Activated CD4-positive, alpha-beta memory T cell treated with anti-CD3 and anti-CD28 coated beads for 36 hours (primary cell): ENCODE results near the gene TMEM151B. TPM values are rescaled to one million over a fixed set of nuclear protein-coding genes. Genes with fewer than 3 reads are reported as not detected.
"Not testable (repeated sequence)": the region's sequence is repeated elsewhere in the genome, so short reads cannot be mapped to it uniquely, and the experiment has no call there.

ENCODE experiments used
- CTCF ChIA-PET: fragments of 350-600 bp; sonication (Branson Sonifier 250); formaldehyde crosslinking; loops from one replicate; lab custom pipeline; 2021; ENCODE audit warnings: antibody characterized with exemption, inconsistent platforms; lab: Charles Lee
- POLR2A ChIA-PET: fragments of 350-600 bp; sonication (Branson Sonifier 250); formaldehyde crosslinking; loops from one replicate; lab custom pipeline; 2021; ENCODE audit warnings: antibody characterized with exemption; lab: Charles Lee
- DNase-seq: peaks from one replicate; pipeline ENCODE4 v3.0.0-alpha.2; 2020
- H3K27ac Mint-ChIP-seq: one replicate; pipeline ENCODE4 v1.8.0; 2021; ENCODE audit warnings: mixed read lengths
- H3K27me3 Mint-ChIP-seq: one replicate; pipeline ENCODE4 v1.8.0; 2021; ENCODE audit warnings: mixed read lengths
- H3K36me3 Mint-ChIP-seq: one replicate; pipeline ENCODE4 v1.8.0; 2021; ENCODE audit warnings: mixed read lengths
- H3K4me1 Mint-ChIP-seq: one replicate; pipeline ENCODE4 v1.8.0; 2021; ENCODE audit warnings: low read depth, mixed read lengths
- H3K4me3 Mint-ChIP-seq: one replicate; pipeline ENCODE4 v1.8.0; 2021; ENCODE audit warnings: mild to moderate bottlenecking, mixed read lengths
- H3K9me3 Mint-ChIP-seq: one replicate; pipeline ENCODE4 v1.8.0; 2021; ENCODE audit warnings: mixed read lengths
- intact Hi-C: fragments of 100-400 bp; cut with micrococcal nuclease; formaldehyde crosslinking; loops from one replicate; pipeline ENCODE4 v1.15.1; 2023
- total RNA-seq, 2 experiments: library from RNA; stranded (reverse); gene quantifications; one replicate each; pipeline ENCODE4 v1.2.3, GENCODE V29; 2021

Gene TMEM151B
- total RNA-seq, 2 experiments from 2014 or later, result 0.07 to 0.12 TPM

DNA sequence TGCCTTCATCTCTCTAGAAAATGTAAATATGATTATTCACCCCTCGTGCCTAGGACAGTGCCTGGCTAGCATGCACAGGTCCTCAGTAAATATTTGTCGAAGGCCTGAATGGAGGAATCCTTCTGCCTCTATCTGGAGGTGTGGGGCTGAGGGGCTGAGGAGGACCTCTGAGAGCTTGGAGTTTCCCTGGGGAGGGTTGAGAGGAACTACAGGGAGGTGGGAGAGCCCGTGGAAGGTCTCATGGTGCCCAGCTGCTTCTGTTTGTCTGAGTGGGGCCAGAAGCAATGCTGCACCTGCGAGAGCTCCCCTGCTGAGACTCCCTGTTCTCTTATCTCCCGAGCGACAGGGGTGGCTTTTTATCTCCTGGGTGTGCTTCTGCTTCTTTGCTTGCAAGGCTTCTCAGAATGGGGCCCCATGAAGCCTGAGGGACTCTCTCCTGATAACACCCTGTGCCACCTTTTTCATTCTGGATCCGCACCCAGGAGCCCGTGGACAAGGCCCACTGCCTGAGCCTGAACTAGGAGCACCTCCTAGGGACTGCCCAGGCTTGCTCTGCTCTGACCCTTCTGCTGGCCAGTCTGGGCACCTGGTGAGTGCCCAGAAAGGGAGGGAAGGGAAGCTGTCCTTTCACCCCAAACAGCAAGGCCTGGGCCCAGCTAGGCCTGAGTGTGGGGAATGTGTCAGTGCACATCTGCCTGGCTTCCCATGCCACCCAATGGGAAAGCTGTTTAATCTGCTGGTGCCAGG, 44.5 kb upstream of the TMEM151B start:
- intact Hi-C loops, result no loop called here
- Mint-ChIP-seq H3K36me3 (peaks cover 29% of the 10 kb centered on the region), H3K4me3 (peak overlapping the region; percentile 29), H3K4me1 (peaks cover 31% of the 10 kb centered on the region), H3K27me3 (no peaks in the 10 kb centered on the region), H3K9me3 (no peaks in the 10 kb centered on the region), H3K27ac (no peak overlapping the region)
- ChIA-PET CTCF (interaction anchor here (1.0 to 4.0 kb wide), 6 partner anchors 10 to 79 kb away, joined by 3 to 31 read pairs (median 4); no protein-coding TSS in a partner anchor), POLR2A (interaction anchor here (1.4 to 5.1 kb wide), 3 partner anchors 12 to 29 kb away, joined by 6 to 93 read pairs (median 12); partner anchors contain the start of gene HSP90AB1)
- no peak for DNase-seq

DNA sequence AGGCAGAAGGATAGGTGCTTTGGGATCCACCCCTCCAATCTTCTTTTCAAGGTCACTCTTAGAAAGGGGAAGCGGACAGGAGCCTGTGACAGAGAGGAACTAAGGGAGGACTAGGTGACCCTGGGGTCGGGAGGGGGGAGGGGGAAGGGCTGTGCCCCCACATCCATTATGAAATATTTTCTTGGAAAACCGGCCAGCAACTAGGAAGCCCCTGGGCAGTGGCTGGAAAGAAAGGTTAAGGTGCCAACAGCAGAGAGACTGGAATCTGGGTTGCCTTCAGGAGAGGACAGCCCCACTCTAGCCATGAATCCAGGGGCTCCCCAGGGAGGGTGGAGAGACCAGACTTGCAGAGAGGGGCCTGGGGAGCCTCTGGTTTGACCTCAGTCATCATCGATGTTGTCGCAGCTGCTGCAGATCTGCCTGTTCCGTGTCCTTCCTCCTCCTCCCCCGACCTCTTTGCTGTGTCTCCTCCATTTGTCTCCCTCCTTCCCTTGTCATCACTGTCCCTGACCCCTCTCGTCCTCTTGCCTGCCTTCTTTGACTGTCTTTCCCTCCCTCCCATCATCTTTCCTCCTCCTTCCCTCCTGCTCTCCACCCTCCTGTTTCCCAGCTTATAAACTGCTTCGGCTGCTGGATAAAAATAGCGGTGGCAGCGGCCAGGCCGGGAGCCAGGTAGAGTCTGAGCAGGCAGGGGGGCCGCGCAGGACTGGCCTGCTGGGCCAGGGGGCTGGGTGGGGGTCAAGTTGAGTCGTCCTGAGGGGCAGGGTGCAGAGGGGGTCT, 43.7 kb upstream of the TMEM151B start:
- no peak for DNase-seq
- Mint-ChIP-seq H3K36me3 (peaks cover 36% of the 10 kb centered on the region), H3K27me3 (no peaks in the 10 kb centered on the region), H3K4me3 (no peak overlapping the region), H3K27ac (no peak overlapping the region), H3K4me1 (peaks cover 25% of the 10 kb centered on the region), H3K9me3 (no peaks in the 10 kb centered on the region)
- ChIA-PET CTCF (interaction anchor here (1.0 to 3.7 kb wide), 2 partner anchors 9 to 53 kb away, joined by 3 to 31 read pairs; no protein-coding TSS in a partner anchor), POLR2A (interaction anchor here (0.9 to 1.2 kb wide), 2 partner anchors 10 to 16 kb away, joined by 3 to 4 read pairs; no protein-coding TSS in a partner anchor)
- intact Hi-C loops, result no loop called here

DNA sequence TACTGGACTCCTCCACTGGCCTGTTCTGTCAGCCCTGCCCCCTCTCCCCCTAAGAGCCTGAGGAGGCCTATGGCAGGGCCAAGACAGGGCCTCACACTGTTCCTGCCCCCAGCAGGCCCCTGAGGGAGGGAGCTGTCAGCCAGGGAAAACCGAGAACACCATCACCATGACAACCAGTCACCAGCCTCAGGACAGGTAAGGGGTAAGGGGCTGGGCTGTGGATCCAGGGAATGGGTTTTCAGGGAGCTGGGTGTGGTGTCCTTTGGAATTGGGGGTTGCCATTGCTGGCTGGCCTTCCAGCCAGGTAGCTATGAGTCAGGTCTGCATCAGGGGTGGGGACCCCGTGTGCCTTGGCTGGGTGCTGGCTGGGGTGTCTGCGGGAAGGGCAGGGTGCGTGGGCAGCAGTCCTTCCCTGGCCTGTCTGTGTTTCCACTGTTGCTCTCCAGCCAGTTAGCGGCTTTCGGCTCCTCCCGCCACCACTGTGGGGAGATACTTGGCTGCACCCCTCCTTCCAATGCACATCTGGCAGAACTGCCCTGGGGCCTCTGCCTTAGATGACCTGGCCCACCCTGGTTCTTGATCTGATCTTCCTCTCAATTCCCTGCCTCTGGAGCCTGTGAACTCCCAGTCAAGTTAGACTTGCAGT, 43.0 kb upstream of the TMEM151B start:
- Mint-ChIP-seq H3K4me3 (no peak overlapping the region), H3K4me1 (peaks cover 20% of the 10 kb centered on the region), H3K27me3 (no peaks in the 10 kb centered on the region), H3K9me3 (no peaks in the 10 kb centered on the region), H3K36me3 (peaks cover 41% of the 10 kb centered on the region), H3K27ac (no peak overlapping the region)
- intact Hi-C loops, result no loop called here
- no peak for DNase-seq
- ChIA-PET CTCF (no interaction called here), POLR2A (interaction anchor here (0.9 to 1.2 kb wide), 2 partner anchors 10 to 15 kb away, joined by 3 to 4 read pairs; no protein-coding TSS in a partner anchor)

DNA sequence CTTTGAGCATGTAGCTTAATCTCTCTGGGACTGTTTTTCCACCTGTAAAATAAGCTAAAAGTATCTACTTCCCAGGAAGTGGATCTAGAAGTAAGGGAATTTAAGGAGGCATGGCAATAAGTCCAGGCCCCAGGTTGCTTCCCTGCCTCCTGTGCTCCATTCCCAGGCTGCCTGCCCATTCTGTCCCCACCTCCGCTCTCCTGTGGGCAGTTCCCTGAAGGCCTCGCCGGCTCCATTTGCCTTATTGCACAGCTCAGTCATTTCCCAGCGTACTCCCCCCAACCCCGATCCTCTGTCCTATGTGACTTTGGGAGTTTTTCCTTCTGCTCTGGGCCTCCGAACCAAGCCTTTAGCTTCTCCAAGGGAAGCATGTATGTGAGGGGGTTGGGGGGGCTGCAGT, 42.2 kb upstream of the TMEM151B start:
- Mint-ChIP-seq H3K9me3 (no peaks in the 10 kb centered on the region), H3K36me3 (peaks cover 44% of the 10 kb centered on the region), H3K4me1 (peaks cover 13% of the 10 kb centered on the region), H3K4me3 (no peak overlapping the region), H3K27me3 (no peaks in the 10 kb centered on the region), H3K27ac (no peak overlapping the region)
- ChIA-PET POLR2A (interaction anchor here (1.1 kb wide), 1 partner anchor 20 kb away, joined by 3 read pairs; no protein-coding TSS in a partner anchor), CTCF (no interaction called here)
- DNase-seq, result no peak
- intact Hi-C loops, result no loop called here

GRCh38 chr6:44228433-44228832, 41.8 kb upstream of the TMEM151B start:
- peaks cover 44% of the 10 kb centered on the region for H3K36me3 Mint-ChIP-seq
- H3K4me3 Mint-ChIP-seq, result no peak overlapping the region
- intact Hi-C loops, result no loop called here
- no peak for DNase-seq
- H3K27me3 Mint-ChIP-seq, result no peaks in the 10 kb centered on the region
- no peak overlapping the region for H3K27ac Mint-ChIP-seq
- POLR2A ChIA-PET, result interaction anchor here (1.1 kb wide), 1 partner anchor 19 kb away, joined by 3 read pairs; no protein-coding TSS in a partner anchor
- CTCF ChIA-PET, result no interaction called here
- H3K4me1 Mint-ChIP-seq, result peaks cover 12% of the 10 kb centered on the region
- no peaks in the 10 kb centered on the region for H3K9me3 Mint-ChIP-seq

DNA sequence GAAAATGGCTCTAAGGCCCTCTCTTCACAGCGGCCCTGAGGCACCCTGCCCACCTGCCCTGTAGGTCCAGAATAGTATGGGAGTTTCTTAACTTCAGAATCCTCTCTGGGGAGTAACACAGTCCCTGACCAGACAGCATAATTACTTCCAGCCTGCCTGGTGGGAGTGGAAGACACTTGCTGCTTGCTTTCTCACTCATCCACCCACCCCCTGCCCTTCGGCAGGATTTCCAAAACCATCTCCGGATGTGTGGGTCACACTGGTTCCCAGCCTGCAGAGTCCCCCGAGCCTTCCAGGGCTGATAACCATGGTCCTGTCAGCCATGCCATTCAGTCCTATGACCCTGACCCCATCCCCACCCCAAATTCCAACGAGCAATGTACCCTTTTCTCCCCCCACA, 41.4 kb upstream of the TMEM151B start:
- ChIA-PET POLR2A (interaction anchor here (1.1 kb wide), 1 partner anchor 19 kb away, joined by 3 read pairs; no protein-coding TSS in a partner anchor), CTCF (no interaction called here)
- intact Hi-C loops, result no loop called here
- Mint-ChIP-seq H3K4me3 (no peak overlapping the region), H3K9me3 (no peaks in the 10 kb centered on the region), H3K27me3 (no peaks in the 10 kb centered on the region), H3K36me3 (peaks cover 48% of the 10 kb centered on the region), H3K27ac (no peak overlapping the region), H3K4me1 (peaks cover 12% of the 10 kb centered on the region)
- DNase-seq, result no peak

DNA sequence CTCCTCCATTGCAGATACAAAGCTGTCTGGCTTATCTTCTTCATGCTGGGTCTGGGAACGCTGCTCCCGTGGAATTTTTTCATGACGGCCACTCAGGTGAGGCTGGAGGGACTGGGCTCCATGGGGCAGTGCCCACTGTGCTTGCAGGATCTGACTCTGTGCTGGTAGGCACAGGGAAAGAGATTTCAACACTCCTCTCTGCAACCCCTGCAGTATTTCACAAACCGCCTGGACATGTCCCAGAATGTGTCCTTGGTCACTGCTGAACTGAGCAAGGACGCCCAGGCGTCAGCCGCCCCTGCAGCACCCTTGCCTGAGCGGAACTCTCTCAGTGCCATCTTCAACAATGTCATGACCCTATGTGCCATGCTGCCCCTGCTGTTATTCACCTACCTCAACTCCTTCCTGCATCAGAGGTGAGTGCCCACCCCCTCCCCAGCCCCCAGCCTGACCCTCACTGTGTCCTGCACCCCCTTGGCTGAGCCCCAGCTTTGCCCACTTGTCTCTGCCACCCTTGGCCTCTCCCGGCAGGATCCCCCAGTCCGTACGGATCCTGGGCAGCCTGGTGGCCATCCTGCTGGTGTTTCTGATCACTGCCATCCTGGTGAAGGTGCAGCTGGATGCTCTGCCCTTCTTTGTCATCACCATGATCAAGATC, 40.7 kb upstream of the TMEM151B start:
- H3K4me1 Mint-ChIP-seq, result peaks cover 8% of the 10 kb centered on the region
- peaks cover 48% of the 10 kb centered on the region for H3K36me3 Mint-ChIP-seq
- no peak overlapping the region for H3K27ac Mint-ChIP-seq
- H3K9me3 Mint-ChIP-seq, result no peaks in the 10 kb centered on the region
- intact Hi-C loops, result no loop called here
- no peaks in the 10 kb centered on the region for H3K27me3 Mint-ChIP-seq
- ChIA-PET CTCF (interaction anchor here (0.7 kb wide), 1 partner anchor 76 kb away, joined by 3 read pairs; no protein-coding TSS in a partner anchor), POLR2A (no interaction called here)
- DNase-seq, result no peak
- no peak overlapping the region for H3K4me3 Mint-ChIP-seq

DNA sequence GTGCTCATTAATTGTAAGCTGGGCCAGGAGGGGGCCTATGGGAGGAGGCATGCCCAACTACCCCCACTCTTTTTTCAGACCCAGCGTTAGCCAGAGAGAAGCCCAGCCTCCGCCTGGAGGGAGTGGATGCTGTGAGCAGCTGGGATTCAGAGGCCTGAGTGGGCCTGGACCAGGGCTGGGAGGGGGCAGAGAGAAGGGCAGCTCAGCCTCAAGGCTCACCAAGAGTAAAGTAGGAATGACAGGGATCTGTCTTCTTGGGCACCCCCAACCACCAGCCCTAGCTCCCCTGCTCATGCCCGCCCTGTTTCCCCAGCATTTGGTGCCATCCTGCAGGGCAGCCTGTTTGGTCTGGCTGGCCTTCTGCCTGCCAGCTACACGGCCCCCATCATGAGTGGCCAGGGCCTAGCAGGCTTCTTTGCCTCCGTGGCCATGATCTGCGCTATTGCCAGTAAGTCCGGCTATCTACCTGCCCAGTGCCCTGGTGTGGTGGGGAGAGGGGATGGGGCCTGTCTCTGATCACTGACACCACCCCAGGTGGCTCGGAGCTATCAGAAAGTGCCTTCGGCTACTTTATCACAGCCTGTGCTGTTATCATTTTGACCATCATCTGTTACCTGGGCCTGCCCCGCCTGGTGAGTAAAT, 40.1 kb upstream of the TMEM151B start:
- no peak for DNase-seq
- POLR2A ChIA-PET, result no interaction called here
- Mint-ChIP-seq H3K4me3 (no peak overlapping the region), H3K4me1 (peaks cover 3% of the 10 kb centered on the region), H3K36me3 (peaks cover 46% of the 10 kb centered on the region), H3K27ac (no peak overlapping the region), H3K27me3 (no peaks in the 10 kb centered on the region), H3K9me3 (no peaks in the 10 kb centered on the region)
- CTCF ChIA-PET, result interaction anchor here (0.7 kb wide), 1 partner anchor 75 kb away, joined by 3 read pairs; no protein-coding TSS in a partner anchor
- intact Hi-C loops, result no loop called here

GRCh38 chr6:44231426-44231825, 38.8 kb upstream of the TMEM151B start:
- peaks cover 50% of the 10 kb centered on the region for H3K36me3 Mint-ChIP-seq
- CTCF ChIA-PET, DNase-seq, H3K27me3 Mint-ChIP-seq, H3K27ac Mint-ChIP-seq, H3K4me3 Mint-ChIP-seq, H3K4me1 Mint-ChIP-seq, intact Hi-C loops, H3K9me3 Mint-ChIP-seq, POLR2A ChIA-PET: not testable (repeated sequence)

DNA sequence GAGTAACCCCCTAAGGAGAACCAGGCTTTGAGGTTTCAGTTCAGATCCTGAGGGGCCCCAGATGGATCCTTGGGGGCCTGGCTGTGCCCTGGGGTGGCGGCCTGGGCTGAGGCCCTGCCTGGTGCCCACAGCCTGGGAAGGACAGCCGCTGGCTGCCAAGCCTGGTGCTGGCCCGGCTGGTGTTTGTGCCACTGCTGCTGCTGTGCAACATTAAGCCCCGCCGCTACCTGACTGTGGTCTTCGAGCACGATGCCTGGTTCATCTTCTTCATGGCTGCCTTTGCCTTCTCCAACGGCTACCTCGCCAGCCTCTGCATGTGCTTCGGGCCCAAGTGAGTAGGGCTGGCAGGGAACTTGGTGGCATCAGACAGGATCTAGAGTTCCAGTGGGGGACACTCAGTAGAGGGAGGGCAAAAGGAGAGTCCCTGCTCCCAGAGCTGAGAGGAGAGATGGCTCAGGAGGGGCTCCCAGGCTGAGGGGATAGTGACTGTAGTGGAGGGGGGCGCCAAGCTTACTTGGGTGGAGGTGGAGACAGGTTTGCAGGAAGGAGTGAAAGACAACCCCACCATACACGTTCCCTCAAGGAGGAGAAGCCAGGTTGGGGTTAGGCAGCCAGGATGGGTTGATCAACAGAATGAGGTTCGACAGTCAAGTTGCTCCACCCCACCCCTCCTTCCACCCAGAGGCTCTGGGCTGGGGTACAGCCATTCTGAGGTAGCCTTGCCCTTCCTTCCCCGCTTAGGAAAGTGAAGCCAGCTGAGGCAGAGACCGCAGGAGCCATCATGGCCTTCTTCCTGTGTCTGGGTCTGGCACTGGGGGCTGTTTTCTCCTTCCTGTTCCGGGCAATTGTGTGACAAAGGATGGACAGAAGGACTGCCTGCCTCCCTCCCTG, 37.3 kb upstream of the TMEM151B start:
- ChIA-PET CTCF (interaction anchor here (0.9 to 1.8 kb wide), 3 partner anchors 9 to 136 kb away, joined by 3 to 9 read pairs (median 4); no protein-coding TSS in a partner anchor), POLR2A (no interaction called here)
- H3K9me3 Mint-ChIP-seq, result no peaks in the 10 kb centered on the region
- DNase-seq, result no peak
- H3K4me3 Mint-ChIP-seq, result no peak overlapping the region
- H3K27me3 Mint-ChIP-seq, result no peaks in the 10 kb centered on the region
- no peak overlapping the region for H3K27ac Mint-ChIP-seq
- H3K36me3 Mint-ChIP-seq, result peaks cover 44% of the 10 kb centered on the region
- intact Hi-C loops, result no loop called here
- peaks cover 15% of the 10 kb centered on the region for H3K4me1 Mint-ChIP-seq
